NCI-H1092 (cell line): ENCODE data around the gene PDE1C.
"Not testable (repeated sequence)": the region's sequence is repeated elsewhere in the genome, so short reads cannot be mapped to it uniquely, and the experiment has no call there.

Source experiments
- DNase-seq: peaks from one replicate; lab custom pipeline; 2025; lab: John Stamatoyannopoulos, UW

Gene PDE1C

DNA sequence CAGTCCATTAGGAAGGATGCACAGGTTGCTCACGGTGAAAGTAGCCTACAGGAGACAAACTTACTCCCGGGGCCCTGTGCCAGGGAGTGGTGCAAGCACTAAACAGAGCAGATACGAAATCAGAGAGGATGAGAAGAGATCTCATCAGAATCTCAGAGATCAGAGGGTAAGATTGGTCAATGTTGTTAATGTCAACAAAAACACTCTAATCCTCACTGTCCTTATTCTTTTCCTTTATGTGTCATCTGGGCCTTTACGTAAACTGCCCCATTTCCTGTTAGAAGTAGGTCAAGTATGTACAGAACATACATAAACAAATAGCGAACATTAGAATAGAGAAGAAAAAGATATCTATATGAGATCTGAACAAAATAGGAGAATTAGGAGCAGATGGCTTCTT is 220.1 kb downstream of the PDE1C start:
- DNase-seq, result no peak

DNA sequence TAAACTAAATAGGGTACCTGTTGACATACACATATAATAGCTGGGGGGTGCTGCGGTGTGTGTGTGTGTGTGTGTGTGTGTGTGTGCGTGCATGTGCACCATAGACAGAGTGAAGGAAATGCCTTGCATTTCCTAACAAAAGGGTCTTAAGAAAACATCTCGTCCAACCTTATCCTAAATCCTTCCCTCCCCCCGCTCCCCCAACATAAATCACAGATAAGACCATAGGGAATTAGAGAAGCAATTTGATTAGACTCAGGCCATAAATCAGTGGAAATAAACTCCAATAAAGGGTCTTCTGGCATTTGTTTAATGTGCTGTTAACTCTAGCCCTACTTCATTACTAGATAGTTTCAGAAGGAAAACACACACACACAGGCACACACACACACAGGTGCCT is 234.7 kb downstream of the PDE1C start:
- DNase-seq, result no peak

DNA sequence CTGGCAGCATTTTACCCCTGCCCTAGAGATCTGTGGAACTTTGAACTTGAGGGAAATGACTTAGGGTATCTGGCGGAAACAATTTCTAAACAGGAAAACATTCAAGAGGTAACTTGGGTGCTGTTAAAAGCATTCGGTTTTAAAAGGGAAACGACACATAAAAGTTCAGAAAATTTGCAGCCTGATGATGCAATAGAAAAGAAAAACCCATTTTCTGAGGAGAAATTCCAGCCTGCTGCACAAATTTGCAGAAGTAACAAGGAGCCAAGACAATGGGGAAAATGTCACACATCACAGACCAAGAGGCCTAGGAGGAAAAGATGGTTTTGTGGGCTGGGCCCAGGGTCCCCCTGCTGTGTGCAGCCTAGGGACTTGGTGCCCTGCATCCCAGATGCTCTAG is 236.6 kb downstream of the PDE1C start:
- DNase-seq, result not testable (repeated sequence)

DNA sequence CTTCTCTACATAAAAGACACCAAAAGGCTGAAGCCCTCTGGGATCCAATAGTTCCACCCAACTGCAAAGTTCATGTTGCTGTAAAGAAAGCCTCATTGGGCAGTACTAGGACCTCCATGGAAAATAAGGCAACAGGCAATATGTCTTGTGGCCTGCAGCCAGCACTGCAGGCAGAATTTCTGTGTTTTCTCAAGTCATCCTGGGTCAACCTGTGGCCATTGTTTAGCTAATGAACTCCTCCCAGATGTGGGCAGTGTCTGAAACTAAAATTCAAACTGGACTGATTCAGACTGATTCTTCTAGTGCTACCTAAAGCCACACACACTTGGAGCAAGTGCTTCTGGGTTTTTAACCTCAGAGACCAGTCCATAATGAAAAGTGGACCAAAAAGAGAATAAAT is 241.7 kb downstream of the PDE1C start:
- no peak for DNase-seq

DNA sequence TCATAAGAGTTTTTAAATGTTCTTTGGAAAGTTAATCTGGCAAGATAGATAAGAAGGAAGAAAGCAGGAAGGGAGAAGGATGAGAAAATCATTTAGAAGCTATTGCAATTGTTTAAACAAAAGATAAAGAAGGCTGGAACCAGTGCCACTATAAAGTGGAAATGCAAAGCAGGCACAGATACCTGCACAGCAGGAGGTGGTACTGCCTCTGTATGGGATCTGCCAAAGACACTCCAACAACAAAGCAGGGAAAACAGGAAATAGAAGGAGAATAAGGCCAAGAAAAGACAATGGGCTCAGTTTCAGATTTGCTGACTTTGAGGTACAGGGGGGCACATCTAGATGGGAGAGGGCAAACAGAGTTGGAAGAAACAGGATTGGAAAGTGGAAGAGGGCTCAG is 244.6 kb downstream of the PDE1C start:
- DNase-seq, result no peak

DNA sequence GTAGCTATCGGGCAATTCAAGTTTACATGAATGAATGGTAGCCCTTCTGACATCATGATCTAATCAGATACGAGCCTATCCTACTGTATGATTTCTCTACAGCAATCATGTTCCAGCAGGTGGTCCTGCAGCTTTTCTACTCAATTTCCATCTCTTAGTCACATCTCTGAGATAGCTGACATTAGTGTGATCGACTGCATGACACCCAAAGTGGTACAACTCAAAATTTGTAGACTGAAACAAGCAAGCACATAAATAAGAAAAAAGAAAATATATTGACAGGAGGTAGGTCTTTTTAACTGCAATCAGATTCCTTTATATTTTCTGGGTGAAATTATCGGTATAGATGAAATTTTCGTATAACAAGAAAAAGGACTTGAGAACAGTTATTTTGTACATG is 251.2 kb downstream of the PDE1C start:
- no peak for DNase-seq

DNA sequence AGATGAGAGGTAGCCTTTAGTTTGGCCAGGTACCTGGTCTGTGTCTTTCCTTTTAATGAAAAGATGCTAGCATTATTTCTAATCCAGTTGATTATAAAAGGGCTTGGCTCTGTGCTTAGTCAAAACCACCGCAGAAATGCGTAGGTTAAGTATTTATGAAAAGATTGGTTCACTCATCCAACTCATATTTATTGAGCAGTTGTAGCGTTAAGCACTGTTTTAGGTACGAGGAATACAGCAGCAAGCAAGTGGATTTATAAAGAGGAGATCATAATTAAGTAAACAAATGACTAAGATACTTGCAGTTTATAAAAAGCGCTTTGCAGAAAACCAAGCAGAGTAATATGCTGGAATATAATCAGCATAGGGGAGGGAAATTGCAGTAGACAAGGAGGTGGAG is 253.4 kb downstream of the PDE1C start:
- DNase-seq, result no peak

DNA sequence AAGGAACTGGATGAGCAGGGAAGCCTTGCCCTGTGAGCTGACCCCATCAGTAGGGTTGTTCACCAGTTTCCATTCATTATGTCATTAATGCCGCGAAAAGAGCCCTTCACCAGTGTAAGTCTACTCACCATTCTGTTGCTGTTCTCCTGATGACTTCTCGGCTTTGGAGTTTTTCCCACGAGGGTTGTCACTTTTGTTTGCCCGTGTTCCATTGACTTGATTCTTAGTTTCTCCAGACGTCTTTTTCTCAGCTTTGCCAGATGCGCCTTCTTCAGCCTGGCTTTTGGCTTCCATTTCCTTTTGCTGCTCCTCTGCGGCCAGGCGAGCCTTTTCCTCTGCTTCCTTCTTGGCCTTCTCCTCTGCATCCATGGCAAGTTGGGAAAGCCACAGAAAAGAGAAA is 254.4 kb downstream of the PDE1C start:
- no peak for DNase-seq

DNA sequence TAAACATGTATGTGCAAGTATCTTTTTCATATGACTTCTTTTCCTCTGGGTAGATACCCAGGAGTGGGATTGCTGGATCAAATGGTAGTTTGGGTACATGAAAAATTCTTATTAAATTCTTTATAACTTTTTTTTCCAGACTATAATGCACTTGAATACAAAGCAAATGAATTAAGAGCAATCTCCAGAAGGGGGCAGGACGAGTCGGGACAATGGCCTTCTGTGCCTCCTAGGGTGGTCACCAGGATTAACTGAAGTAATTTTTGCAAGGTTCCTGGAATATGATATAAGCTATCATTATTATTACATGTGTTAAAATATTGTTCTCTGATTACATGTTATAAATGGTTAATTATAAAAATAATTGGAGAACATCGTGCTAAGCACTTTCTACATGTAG is 256.0 kb downstream of the PDE1C start:
- DNase-seq, result no peak

DNA sequence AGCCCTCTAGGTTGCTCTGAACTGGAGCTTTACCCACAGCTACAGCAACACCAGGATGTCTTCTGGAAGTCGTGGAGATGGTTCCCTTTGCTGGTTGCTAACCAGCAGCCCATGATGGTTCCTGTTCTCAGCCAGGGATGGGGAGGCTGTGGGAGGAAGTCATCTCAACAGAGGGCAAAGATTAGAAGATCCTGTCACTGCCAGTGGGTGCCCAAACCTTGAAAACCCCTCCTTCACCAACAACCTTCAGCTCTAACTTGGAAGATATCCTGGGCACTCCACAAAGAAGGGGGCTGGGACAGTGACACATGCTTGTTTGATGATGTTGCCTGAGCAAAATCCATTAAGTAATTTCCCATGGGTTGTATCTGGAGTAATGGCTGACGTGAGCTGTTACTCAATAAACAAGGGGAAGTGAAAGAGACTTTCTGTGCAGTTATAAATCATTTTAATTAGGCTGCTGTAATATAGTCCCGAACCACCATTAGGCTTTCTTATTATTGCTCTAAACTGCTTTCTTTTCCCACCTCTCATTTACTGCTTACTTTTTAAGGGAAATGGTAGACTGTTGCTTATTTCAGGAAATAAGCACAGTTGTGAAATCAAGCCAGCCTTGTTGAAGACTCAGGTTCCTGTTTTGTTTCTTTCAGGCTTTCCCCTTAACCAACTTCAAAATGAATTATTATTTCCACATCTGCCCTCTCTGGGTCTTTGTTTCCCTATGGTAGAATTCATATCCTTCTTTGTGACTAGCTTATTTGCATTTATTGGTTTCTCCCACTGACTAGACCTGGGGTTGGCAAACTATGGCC is 258.4 kb downstream of the PDE1C start:
- DNase-seq, result no peak

DNA sequence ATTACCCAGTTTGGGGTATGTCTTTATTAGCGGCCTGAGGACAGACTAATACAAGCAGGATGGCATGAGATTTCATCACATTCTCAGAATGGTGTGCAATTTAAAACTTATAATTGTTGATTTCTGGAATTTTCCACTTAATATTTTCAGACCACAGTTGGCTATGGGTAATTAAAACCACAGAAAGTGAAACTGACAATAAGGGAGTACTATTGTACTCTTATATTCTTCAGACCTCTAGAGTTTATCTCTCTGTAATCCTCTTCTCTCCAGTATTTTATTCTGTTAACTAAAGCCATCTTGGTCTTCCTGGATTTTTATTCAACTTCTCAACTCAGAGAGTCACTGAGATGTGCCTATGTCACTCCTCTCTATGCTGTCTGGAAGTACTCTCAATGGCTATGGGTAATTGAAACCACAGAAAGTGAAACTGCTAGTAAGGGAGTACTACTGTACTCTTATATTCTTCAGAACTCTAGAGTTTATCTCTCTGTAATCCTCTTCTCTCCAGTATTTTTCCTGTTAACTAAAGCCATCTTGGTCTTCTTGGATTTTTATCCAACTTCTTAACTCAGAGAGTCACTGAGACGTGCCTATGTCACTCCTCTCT is 264.9 kb downstream of the PDE1C start:
- DNase-seq, result no peak

DNA sequence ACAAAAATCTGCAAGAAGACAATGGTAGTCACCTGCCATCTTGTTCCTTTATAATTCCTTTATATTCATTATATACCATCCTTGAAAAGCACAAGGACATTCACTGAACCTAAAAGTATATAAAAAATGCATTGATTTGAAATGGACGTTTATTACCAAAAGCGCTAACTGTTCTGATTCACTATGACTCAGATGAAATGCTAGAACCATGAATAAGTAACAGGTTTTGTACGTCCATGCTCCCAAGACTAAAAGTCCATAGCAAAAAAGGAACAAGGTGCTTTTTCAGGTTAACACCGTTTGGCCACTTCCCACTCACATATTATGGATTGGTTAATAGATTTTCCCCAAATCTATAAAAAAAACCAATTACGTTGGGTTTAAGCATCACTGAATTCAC is 273.8 kb downstream of the PDE1C start:
- no peak for DNase-seq

DNA sequence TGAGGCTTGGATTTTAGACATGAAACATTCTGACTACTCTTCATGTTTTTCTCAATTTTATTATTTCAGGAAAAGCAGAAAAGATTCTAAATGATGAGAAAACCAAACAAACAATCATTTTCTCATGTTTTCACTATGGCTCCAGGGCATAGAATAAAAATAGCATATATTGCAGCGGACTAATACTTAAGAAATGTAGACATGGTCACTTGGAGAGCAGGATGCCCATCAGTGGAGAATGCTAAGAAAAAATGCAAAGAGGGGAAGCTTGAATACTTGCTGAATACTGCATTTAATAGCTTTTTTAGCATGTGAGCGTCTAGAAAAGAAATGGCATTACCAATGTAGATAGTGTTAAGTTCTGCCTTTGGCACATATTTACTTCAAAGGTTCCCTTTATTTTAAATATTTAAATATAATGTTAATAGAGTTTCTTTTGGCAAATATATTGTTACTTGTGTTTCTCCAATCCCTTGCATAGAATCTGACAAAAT is 275.3 kb downstream of the PDE1C start:
- no peak for DNase-seq

DNA sequence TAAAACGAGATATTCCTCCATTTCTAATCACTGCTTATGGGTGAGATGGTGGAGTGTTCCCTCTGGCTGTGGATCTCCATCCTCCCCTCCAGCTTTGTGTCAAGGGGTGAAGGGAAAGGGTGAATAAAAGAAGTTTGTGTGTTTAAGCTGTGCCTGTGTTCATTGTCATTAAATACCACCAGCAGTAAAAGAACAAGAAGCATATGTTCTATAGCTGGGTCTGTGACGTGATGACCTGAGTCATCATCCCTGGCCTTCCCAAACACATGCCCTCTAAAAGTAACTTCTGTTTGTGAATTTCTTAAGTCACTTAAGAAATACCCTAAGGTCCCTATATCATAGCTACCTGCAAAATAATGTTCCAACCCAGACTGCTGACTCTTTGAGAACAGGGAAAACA is 278.3 kb downstream of the PDE1C start:
- DNase-seq, result no peak

DNA sequence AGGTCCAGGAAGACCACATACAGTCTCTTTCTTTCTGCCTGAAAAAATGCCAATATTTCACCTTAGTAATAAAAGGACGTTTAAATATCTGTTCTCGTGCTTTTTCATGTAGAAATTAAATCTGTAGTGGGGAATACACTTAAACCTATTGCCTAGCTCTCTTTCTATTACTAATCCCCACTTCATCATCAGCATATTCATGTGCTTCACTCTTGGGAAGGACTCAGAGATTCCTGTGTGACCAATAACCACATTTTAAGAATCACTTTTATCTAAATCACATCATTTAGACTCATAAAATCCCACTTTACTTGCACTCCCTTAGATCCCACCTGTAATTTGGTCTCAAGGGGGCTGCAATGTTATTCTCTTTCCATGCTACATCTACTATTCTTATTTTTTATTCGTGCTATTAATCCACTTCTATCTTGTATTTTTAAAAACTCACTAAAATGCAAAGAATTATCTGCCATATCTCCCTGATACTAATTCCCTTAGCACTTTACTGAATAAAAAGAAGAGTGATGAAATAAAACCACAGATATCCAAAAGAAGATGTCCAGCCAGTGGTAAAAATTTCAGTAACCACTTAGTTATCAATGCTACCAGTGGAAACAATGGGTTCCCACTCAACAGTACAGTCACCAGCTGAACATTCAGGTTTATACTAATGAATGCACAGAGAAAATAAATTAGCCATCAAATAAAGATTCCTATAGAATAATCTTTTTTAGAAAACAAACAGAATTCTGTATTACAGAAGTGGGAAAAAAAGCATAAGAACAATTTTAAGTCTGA is 281.1 kb downstream of the PDE1C start:
- no peak for DNase-seq

DNA sequence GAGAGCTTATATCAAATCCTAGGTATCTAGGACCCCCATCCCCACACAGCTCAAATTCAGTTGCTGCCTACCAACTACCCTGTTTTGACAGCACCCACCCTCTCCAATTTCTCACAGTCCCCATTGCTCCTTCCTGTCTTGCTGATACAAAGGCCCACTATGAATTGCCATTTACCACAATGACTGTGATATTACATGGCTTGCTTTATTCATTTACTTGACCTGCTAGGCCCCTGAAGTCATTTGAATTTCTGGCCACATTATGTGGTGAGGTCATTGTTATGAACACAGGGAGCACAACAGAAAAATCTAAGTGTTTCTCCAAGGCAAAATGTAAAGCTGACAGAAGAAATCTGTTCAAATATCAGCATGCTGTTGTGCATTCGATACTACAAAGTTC is 281.8 kb downstream of the PDE1C start:
- DNase-seq, result no peak

DNA sequence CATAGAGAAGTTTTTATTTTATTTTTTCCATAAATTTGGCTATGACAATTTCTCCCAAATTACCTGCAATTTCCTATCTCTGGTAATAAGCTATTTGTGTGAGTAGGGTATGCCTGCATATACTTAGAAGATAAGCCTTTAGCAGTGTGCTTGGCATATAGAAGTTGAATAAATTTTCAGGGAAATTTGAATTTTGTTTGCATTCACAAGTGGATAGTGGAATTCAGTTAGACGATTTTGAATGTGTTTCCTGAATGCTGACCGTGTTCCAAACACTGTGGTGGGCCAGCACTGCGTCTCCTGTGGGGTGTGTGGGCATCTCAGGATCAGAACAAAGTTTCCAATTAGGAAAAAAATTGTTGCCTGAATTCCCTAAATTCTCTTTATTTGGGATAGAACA is 283.9 kb downstream of the PDE1C start:
- DNase-seq, result no peak

DNA sequence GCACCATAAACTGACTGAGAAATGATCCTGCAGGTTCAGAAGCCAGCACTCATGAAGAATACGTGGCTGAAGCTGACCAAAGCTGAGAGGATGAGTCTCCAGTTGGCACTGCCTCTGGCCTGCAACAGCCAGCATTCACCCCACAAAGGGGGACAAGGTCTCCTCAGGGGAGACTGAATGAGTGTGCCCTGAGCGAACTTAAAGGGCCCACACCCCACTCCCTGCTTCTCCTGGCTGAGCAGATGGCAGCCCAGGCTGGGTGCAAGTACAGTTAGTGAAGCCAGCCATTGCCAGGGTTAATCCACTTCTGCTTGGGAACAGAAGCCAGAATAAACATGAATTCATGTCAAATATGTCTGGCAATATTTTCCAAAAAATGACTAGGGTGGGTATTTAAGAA is 285.1 kb downstream of the PDE1C start:
- no peak for DNase-seq

DNA sequence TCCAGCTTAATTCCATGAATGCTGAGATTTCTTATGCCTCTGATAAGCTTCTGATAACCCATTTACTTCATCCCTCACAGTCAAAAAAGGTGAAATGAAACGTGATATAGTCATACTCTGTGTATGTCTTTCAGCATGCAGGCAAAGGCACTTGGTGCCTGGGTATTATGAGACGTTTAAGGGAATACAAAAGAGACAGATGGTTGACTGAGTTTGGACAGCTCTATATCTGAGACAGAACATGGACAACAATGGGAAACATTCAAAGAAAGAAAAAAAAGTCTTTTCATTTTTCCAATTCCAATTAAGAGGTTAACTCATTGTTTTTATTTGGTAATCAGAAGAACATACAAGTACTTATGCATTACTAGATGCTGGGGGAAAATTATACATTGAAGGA is 287.0 kb downstream of the PDE1C start:
- no peak for DNase-seq

DNA sequence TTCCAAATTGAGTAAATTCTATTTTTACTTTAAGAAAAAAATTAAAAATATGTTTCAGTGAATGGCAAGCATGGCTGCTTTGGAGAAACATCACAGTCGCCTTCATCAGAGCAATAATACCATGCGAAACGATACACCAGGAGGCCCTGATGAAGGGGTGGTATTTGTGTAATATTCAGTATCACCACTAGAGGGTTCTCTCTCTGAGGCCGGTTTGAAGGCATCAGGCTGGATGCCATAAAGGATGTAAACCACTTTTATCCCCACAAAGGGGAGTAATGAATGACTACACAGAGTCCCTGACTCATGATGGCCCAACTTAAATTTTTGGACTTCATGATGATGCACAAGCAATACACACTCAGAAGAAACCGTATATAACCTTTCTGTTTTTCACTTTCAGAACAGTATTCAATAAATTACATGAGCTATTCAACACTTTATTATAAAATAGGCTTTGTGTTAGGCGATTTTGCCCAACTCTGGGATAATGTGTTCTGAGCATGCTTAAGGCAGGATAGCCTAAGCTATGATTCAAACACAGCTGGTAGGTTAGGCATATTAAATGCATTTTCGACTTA is 287.7 kb downstream of the PDE1C start:
- peak; percentile 69 for DNase-seq

DNA sequence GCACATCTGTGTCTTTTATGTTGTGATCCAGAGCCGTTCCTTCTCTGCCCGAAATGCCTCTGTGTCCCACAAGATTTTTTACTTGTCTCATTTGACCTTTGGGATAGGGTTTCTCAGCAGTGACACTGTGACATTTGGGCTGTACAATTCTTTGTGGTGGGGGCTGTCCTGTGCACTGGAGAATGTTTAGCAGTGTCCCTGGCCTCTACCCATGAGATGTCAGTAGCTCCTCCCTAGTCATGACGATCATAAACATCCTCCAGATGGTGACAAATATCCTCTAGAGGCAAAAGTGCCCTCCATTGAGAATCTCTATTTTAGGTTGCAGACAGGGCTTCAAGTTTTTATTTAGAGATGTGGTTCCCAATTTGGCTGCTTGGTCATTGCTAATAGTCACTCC is 291.9 kb downstream of the PDE1C start:
- no peak for DNase-seq

DNA sequence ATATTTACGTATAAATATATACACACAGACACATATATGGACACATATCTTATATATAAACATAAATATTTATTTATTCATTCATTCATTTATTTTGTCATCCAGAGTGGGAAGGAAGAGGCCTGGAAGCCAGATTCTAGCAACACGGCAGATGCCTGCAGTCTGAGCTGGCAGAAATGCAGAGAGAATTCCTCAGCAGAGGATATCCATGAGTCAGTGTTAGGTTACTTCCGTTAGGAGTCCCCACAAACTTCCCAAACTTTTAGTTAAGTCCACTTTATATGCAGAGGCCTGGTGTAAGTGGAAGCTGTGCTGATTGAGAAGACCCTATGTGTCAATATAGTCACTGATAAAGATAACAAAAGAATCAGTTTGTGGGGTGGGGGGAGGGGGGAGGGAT is 293.6 kb downstream of the PDE1C start:
- DNase-seq, result no peak

DNA sequence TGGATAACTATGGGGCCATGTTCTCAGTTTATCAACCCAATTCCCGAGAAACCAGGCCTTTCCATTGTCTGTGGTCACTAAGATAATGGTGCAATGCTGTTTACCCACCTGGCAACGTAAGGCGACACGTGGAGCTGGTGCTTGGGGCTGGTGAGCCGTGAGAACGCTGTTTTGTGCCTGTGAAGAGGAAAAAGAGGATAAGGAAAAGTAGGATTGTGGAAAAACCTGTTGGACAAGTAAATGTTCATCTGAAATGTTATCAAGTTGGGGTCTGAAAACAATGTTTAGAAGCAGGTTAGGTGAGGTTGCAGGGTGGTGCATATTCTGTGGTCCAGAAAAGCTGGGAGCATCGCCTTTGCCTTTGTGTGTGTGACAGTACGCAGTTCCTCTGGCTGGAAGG is 294.7 kb downstream of the PDE1C start:
- DNase-seq, result no peak
